Spleen (tissue), 11 donors: Measurements from ENCODE around the gene MAPK10. TPM values are rescaled to one million over a fixed set of nuclear protein-coding genes. Genes with fewer than 3 reads are reported as not detected.

ENCODE experiments used
- DNase-seq: peaks from one replicate; pipeline ENCODE4 v3.0.0-alpha.2; 2020
- H3K27ac ChIP-seq, 8 donors: fragments of 200-600 bp; sonication (generic) in 7 of 8; 1 replicate in 4 of 8; 2 replicates in 4 of 8; pipeline versions ENCODE4 v1.5.0 to v1.8.0; 2016 to 2021; ENCODE audit warnings: inconsistent platforms in 4 of 8, mild to moderate bottlenecking in 4 of 8, moderate library complexity in 1 of 8
- H3K27me3 ChIP-seq, 7 donors: fragments of 200-600 bp; sonication (generic) in 6 of 7; replicated peaks in 1 of 7; 1 replicate in 4 of 7; 2 replicates in 3 of 7; pipeline versions ENCODE4 v1.5.0 to v1.8.0; 2016 to 2021; ENCODE audit warnings: inconsistent platforms in 3 of 7, mild to moderate bottlenecking in 1 of 7
- H3K36me3 ChIP-seq, 6 donors: fragments of 200-600 bp; sonication (generic) in 5 of 6; 1 replicate in 4 of 6; 2 replicates in 2 of 6; pipeline versions ENCODE4 v1.5.0 to v1.8.0; 2016 to 2021; ENCODE audit warnings: inconsistent platforms in 2 of 6
- H3K4me1 ChIP-seq, 6 donors: fragments of 200-600 bp; sonication (generic) in 5 of 6; 1 replicate in 3 of 6; 2 replicates in 3 of 6; pipeline versions ENCODE4 v1.5.0 to v1.8.0; 2016 to 2021; ENCODE audit warnings: inconsistent platforms in 3 of 6
- H3K4me3 ChIP-seq, 8 donors: fragments of 200-600 bp; sonication (generic) in 7 of 8; 1 replicate in 4 of 8; 2 replicates in 4 of 8; pipeline versions ENCODE4 v1.5.0 to v1.8.0; 2016 to 2021; ENCODE audit warnings: inconsistent platforms in 4 of 8, mild to moderate bottlenecking in 4 of 8, moderate library complexity in 2 of 8
- H3K9me3 ChIP-seq, 8 donors: fragments of 200-600 bp; sonication (generic) in 7 of 8; 1 replicate in 4 of 8; 2 replicates in 4 of 8; pipeline versions ENCODE4 v1.5.0 to v1.8.0; 2016 to 2021; ENCODE audit warnings: inconsistent platforms in 4 of 8
- POLR2A ChIP-seq, 3 donors: fragments of 450-650 bp; IDR thresholded peaks; one replicate each; pipeline ENCODE4 v1.5.1; 2017; ENCODE audit warnings: antibody characterized with exemption in 3 of 3, mild to moderate bottlenecking in 1 of 3
- POLR2AphosphoS5 ChIP-seq, 3 donors: sonication (generic); formaldehyde crosslinking; IDR thresholded peaks; one replicate each; pipeline ENCODE4 v1.5.1; 2017; ENCODE audit warnings: antibody characterized with exemption in 3 of 3
- WGBS, 5 donors: extraction: QIAGEN DNeasy Blood & Tissue Kit in 3 of 5; methylation state at CpG; one replicate each; pipeline versions ENCODE4 v1.1.5 to v1.1.7; 2013 to 2018; 5-methylcytosine and 5-hydroxymethylcytosine counted together
- intact Hi-C: fragments of 100-400 bp; cut with DNase I; formaldehyde crosslinking; loops from one replicate; pipeline ENCODE4 v1.15.0; 2023; ENCODE audit warnings: low total_unique reads
- polyA plus RNA-seq, 3 donors: library from polyadenylated mRNA; stranded (reverse); fragments of 200-250 nt; gene quantifications; one replicate each; pipeline ENCODE4 v1.2.1, GENCODE V29; 2013
- total RNA-seq, 7 donors: library from RNA; depleted of rRNA in 3 of 7; stranded (reverse); fragments of >200 nt in 3 of 7; fragmentation: NEBNext Ultra II Directional in 4 of 7; extraction: Animal tissue kit (Norgen Biotek cat#: 25700) in 4 of 7; gene quantifications; one replicate each; pipeline versions ENCODE4 v1.1.0 to v1.2.1, GENCODE V29; 2016 to 2021
- TF ChIP-seq, protein P1 (sequence below), 11 experiments: fragments of 200-600 bp in 7 of 11; fragments of 450-650 bp in 4 of 11; sonication (generic) in 4 of 11; IDR thresholded peaks in 8 of 11; conservative IDR thresholded peaks in 3 of 11; 1 replicate in 7 of 11; 2 replicates in 4 of 11; pipeline versions ENCODE4 v1.4.0 to v1.8.0; 2016 to 2021; ENCODE audit warnings: antibody characterized with exemption in 11 of 11, inconsistent platforms in 4 of 11, mild to moderate bottlenecking in 1 of 11
- donor health status: healthy with polysubstance abuse.
- donor health status: DM: no; HTN: no; CAD: no; lungs with moderate emphysema.
- donor health status: DM: no; HTN: no; CAD: no.
- donor health status: Bipolar disorder and iron deficiency.
- donor health status: healthy.
- donor health status: DM: no; HTN: no; CAD: no.
- donor health status: DM: yes; HTN: yes; CAD: no.

The MAPK10 gene
- total and polyA plus RNA-seq, 10 donors = 3.0 to 40.6 (median 15.2) TPM

DNA sequence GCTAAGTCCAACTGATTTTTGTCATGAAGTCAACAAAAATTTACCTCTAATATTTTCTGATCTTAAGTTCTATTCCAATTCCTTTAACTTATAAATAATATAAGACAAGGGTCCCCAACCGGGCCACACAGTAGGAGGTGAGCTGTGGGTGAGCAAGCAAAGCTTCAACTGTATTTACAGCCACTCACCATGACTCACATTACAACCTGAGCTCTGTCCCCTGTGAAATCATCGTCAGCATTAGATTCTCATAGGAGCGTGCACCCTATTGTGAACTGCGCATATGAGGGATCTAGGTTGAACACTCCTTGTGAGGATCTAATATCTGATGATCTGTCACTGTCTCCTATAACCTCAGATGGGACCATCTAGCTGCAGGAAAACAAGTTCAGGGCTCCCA is 227.4 kb downstream of the MAPK10 start:
- intact Hi-C loops = no loop called here
- 87 to 97% (median 94%) methylated on average over 4 of the region's 4 CpGs for WGBS, 5 donors
- DNase-seq = no peak

DNA sequence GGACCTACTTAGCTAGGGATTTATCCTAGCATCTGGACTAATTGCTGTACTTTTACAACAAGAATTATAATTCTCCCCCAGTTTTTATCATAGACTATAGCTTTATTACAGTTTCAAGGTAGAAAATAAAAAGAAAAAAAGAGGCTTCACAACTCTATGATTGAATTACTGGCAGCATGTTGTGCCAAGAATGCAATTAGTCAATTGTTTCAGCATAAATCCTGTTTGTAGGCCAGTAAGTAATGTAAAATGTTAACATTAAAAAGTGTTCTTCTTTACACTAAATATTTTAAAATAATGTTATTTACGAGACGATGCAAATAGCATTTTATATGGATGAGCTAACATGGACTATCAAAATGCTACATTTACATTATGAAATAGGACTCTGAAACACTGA is 228.4 kb downstream of the MAPK10 start:
- Histone ChIP-seq H3K4me1 (no peaks in the 10 kb centered on the region), H3K27me3 (no peaks in the 10 kb centered on the region), H3K4me3 (no peak overlapping the region), H3K9me3 (no peaks in the 10 kb centered on the region), H3K36me3 (no peaks in the 10 kb centered on the region), H3K27ac (no peak overlapping the region)
- intact Hi-C loops = no loop called here
- TF ChIP-seq POLR2AphosphoS5 (IDR thresholded peaks at IDR 0.05) = no peak
- no peak for TF ChIP-seq POLR2A (IDR thresholded peaks at IDR 0.05)
- TF ChIP-seq, protein P1, sequence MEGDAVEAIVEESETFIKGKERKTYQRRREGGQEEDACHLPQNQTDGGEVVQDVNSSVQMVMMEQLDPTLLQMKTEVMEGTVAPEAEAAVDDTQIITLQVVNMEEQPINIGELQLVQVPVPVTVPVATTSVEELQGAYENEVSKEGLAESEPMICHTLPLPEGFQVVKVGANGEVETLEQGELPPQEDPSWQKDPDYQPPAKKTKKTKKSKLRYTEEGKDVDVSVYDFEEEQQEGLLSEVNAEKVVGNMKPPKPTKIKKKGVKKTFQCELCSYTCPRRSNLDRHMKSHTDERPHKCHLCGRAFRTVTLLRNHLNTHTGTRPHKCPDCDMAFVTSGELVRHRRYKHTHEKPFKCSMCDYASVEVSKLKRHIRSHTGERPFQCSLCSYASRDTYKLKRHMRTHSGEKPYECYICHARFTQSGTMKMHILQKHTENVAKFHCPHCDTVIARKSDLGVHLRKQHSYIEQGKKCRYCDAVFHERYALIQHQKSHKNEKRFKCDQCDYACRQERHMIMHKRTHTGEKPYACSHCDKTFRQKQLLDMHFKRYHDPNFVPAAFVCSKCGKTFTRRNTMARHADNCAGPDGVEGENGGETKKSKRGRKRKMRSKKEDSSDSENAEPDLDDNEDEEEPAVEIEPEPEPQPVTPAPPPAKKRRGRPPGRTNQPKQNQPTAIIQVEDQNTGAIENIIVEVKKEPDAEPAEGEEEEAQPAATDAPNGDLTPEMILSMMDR (IDR thresholded peaks at IDR 0.05 in 8 of 11, conservative IDR thresholded peaks at IDR 0.05 in 3 of 11) = no peak
- DNase-seq = no peak
- WGBS, 5 donors = 80 to 94% (median 86%) methylated on average over 2 of the region's 2 CpGs

More for the DNA sequence above, 227.4 kb downstream of the MAPK10 start:
- no peak overlapping the region for H3K27ac ChIP-seq
- H3K4me1 ChIP-seq = no peaks in the 10 kb centered on the region
- H3K4me3 ChIP-seq = no peak overlapping the region
- H3K36me3 ChIP-seq = no peaks in the 10 kb centered on the region
- TF ChIP-seq POLR2AphosphoS5 (IDR thresholded peaks at IDR 0.05) (no peak), POLR2A (IDR thresholded peaks at IDR 0.05) (no peak)
- TF ChIP-seq, protein P1 (IDR thresholded peaks at IDR 0.05 in 8 of 11, conservative IDR thresholded peaks at IDR 0.05 in 3 of 11) = no peak
- H3K27me3 ChIP-seq = no peaks in the 10 kb centered on the region
- no peaks in the 10 kb centered on the region for H3K9me3 ChIP-seq

DNA sequence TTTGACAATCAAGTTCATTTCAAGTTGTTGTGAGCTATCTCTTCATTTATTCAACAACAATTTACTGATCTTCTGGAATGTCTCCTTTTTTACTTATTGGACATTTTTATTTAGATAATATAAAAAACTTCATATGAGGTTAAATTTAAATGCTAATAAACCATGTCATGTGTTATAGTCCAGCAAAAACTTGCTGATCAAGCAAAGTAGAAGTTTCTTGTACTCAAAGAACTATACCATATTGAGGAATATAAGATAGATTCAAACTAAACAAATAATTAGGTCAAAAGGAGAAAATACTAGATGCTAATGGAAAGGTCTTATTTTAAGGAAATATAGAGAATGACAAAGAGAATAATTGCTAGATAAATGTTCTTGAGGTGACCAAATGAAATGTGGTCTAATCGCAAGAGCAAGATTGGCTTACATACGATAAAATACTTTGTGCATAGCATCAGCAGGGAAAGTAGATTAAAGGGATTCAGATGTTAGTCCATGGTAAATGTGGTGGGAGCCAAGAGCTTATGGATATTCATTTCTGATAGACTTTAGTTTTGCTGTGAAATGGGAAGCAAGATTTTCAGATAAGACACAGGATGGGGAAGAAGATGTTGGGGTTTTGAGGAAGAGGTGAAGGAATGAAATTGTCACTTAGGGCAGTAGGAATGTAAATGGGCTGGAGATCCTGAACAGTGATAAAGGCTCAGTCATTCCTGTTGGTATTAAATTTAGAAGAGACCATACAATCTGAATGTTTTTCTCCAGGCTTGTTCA is 229.5 kb downstream of the MAPK10 start:
- TF ChIP-seq POLR2AphosphoS5 (IDR thresholded peaks at IDR 0.05) = no peak
- TF ChIP-seq POLR2A (IDR thresholded peaks at IDR 0.05) = no peak
- TF ChIP-seq, protein P1 (IDR thresholded peaks at IDR 0.05 in 8 of 11, conservative IDR thresholded peaks at IDR 0.05 in 3 of 11) = no peak
- no peaks in the 10 kb centered on the region for H3K9me3 ChIP-seq
- DNase-seq = no peak
- H3K27ac ChIP-seq = no peak overlapping the region
- intact Hi-C loops = no loop called here
- H3K4me3 ChIP-seq = no peak overlapping the region
- 90 to 96% (median 95%) methylated on average over 2 of the region's 2 CpGs for WGBS, 5 donors
- H3K27me3 ChIP-seq = no peaks in the 10 kb centered on the region
- H3K4me1 ChIP-seq = no peaks in the 10 kb centered on the region
- no peaks in the 10 kb centered on the region for H3K36me3 ChIP-seq

DNA sequence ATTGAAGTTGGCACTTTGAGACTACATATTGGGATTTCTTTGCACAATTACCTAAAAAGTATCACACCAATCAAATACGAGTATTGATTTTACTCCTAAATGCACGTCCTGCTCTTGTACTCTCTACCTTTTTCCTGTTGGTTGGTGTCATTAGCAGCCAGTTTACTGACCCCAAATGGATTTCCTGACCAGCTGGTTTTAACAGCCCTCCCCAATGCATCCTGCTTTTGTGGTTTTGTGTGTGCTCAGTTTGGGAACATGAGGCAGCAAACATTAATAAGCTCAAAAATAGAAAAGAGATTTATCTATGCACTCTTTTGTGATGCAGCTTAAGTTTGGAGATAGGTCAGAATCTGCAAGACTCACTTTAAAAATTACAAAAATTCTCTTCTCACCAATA is 230.3 kb downstream of the MAPK10 start:
- WGBS, 5 donors = 20 to 28% (median 27%) methylated on average over 2 of the region's 2 CpGs
- H3K27ac ChIP-seq = no peak overlapping the region
- TF ChIP-seq, protein P1 (IDR thresholded peaks at IDR 0.05 in 8 of 11, conservative IDR thresholded peaks at IDR 0.05 in 3 of 11) = no peak
- no peak for TF ChIP-seq POLR2AphosphoS5 (IDR thresholded peaks at IDR 0.05)
- no peak for TF ChIP-seq POLR2A (IDR thresholded peaks at IDR 0.05)
- H3K36me3 ChIP-seq = no peaks in the 10 kb centered on the region
- no peak for DNase-seq
- H3K4me1 ChIP-seq = no peaks in the 10 kb centered on the region
- H3K27me3 ChIP-seq = no peaks in the 10 kb centered on the region
- H3K4me3 ChIP-seq = no peak overlapping the region
- no peaks in the 10 kb centered on the region for H3K9me3 ChIP-seq
- intact Hi-C loops = no loop called here
